Measurements from ENCODE around the gene AGK. TPM values are rescaled to one million over a fixed set of nuclear protein-coding genes. Genes with fewer than 3 reads are reported as not detected.

Gene AGK, protein sequence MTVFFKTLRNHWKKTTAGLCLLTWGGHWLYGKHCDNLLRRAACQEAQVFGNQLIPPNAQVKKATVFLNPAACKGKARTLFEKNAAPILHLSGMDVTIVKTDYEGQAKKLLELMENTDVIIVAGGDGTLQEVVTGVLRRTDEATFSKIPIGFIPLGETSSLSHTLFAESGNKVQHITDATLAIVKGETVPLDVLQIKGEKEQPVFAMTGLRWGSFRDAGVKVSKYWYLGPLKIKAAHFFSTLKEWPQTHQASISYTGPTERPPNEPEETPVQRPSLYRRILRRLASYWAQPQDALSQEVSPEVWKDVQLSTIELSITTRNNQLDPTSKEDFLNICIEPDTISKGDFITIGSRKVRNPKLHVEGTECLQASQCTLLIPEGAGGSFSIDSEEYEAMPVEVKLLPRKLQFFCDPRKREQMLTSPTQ
- total RNA-seq: 10 to 100 TPM; 14.7 to 33.1 (median 28.5) TPM

DNA sequence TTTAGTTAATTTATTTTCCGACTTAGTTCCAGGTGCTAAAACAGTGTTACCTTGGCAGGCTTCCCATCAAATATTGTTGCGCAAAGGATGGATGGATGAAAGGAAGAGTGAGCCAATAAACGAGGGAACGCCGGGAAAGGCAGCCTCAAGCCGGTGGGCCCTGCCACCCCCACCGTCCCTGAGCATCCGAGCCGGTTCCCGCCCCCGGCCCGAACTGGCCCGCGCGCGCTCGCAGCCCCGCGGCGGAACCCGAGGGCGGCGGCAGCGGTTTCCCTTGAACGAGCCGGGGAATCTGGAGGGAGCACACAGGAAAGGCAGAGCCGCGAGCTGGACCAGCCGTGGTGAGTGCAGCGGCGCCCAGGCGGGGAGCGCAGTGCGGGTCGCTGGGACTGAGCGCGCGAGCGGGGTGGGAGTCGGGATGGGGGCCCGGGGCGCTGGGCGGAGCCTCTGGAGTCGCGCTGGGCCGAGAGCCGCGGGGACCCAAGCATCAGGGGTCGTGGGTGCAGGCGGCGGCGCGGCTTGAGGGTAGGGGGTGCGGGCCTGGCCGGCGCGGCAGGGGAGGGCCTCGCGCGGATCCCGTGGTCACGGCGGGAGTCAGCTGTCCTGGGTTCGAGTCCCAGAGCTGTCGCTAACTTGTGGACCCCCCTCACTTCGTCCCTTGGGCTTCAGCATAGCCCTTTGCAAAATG lies at the start of gene AGK:
Gene AGK, plus strand, starts transcription at position 317 of the 688 bp plus-strand sequence. CDS start 4,057 bp downstream, outside the sequence.
- Histone ChIP-seq H3K27ac (peak within 1 kb of the TSS; percentile 70 to 83), H3K27me3 (no peaks in the 10 kb centered on the region)

DNA sequence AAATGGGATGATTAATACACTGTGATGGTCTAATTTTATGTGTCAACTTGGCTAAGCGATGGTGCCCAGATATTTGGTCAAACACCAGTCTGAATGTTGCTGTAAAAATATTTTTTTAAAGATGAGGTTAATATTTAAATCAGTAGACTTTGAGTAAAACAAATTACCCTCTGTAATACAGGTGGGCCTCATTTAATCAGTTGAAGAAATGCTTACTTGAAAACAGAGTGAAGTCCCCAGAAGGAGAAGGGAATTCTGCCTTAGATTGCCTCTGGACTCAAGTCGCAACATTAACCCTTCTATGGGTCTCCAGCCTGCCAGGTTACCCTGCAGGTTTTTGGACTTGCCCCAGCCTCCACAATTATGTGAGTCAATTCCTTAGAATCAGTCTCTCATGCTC lies 49.8 kb upstream of the AGK start:
- intact Hi-C loops (cut with DNase I; ENCODE audit: low total_unique reads): no loop called here
- H3K27ac ChIP-seq: no peak overlapping the region
- H3K36me3 ChIP-seq: no peaks in the 10 kb centered on the region
- no peak for TF ChIP-seq POLR2AphosphoS5 (IDR thresholded peaks at IDR 0.05)
- no peak for TF ChIP-seq POLR2A (IDR thresholded peaks at IDR 0.05)
- TF ChIP-seq, protein P1, sequence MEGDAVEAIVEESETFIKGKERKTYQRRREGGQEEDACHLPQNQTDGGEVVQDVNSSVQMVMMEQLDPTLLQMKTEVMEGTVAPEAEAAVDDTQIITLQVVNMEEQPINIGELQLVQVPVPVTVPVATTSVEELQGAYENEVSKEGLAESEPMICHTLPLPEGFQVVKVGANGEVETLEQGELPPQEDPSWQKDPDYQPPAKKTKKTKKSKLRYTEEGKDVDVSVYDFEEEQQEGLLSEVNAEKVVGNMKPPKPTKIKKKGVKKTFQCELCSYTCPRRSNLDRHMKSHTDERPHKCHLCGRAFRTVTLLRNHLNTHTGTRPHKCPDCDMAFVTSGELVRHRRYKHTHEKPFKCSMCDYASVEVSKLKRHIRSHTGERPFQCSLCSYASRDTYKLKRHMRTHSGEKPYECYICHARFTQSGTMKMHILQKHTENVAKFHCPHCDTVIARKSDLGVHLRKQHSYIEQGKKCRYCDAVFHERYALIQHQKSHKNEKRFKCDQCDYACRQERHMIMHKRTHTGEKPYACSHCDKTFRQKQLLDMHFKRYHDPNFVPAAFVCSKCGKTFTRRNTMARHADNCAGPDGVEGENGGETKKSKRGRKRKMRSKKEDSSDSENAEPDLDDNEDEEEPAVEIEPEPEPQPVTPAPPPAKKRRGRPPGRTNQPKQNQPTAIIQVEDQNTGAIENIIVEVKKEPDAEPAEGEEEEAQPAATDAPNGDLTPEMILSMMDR (IDR thresholded peaks at IDR 0.05): no peak
- no peak for DNase-seq (ENCODE audit: low spot score in 2 of 2)
- H3K4me3 ChIP-seq: no peak overlapping the region
- no peaks in the 10 kb centered on the region for H3K27me3 ChIP-seq
- H3K4me1 ChIP-seq: no peaks in the 10 kb centered on the region
- H3K9me3 ChIP-seq: no peaks in the 10 kb centered on the region

More for the DNA sequence above, at the start of gene AGK:
- no peaks in the 10 kb centered on the region for H3K36me3 ChIP-seq
- DNase-seq (ENCODE audit: low spot score in 2 of 2): peak; percentile 40 to 70
- H3K9me3 ChIP-seq: no peaks in the 10 kb centered on the region
- TF ChIP-seq, protein P1 (IDR thresholded peaks at IDR 0.05): no peak
- TF ChIP-seq POLR2AphosphoS5 (IDR thresholded peaks at IDR 0.05): peak in 1 of 3 donors; percentile 52
- H3K4me3 ChIP-seq: peak within 1 kb of the TSS; percentile 74 to 99 (median 90)
- intact Hi-C loops (cut with DNase I; ENCODE audit: low total_unique reads): no loop called here
- H3K4me1 ChIP-seq: peaks cover 0 to 4% of the 10 kb centered on the region in 2 donors

DNA sequence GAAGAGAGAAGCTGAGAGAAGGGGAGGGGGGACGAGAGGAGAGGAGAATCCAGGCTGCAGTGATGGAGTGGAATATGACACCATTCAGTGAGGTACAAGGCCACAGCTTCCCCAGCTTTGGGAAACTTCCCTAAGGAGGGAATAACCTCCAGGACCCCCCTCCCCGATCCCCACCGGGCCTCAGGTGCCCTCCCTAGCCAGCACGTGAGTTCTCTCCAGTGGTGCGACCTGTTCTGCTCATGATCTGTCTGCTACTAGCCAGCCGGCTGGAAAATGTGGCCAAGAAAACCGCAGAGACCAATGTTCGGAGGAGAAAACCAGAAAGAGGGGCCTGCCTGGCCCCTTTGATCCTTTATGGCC lies 39.9 kb upstream of the AGK start:
- intact Hi-C loops (cut with DNase I; ENCODE audit: low total_unique reads): no loop called here
- Histone ChIP-seq H3K4me1 (no peaks in the 10 kb centered on the region), H3K27me3 (peaks cover 0 to 7% of the 10 kb centered on the region in 2 donors), H3K27ac (no peak overlapping the region), H3K9me3 (no peaks in the 10 kb centered on the region), H3K36me3 (no peaks in the 10 kb centered on the region), H3K4me3 (peak overlapping the region in 2 of 3 donors; percentile 44 to 65)
- TF ChIP-seq POLR2A (IDR thresholded peaks at IDR 0.05) (no peak), POLR2AphosphoS5 (IDR thresholded peaks at IDR 0.05) (no peak)
- TF ChIP-seq, protein P1 (IDR thresholded peaks at IDR 0.05): no peak
- no peak for DNase-seq (ENCODE audit: low spot score in 2 of 2)

DNA sequence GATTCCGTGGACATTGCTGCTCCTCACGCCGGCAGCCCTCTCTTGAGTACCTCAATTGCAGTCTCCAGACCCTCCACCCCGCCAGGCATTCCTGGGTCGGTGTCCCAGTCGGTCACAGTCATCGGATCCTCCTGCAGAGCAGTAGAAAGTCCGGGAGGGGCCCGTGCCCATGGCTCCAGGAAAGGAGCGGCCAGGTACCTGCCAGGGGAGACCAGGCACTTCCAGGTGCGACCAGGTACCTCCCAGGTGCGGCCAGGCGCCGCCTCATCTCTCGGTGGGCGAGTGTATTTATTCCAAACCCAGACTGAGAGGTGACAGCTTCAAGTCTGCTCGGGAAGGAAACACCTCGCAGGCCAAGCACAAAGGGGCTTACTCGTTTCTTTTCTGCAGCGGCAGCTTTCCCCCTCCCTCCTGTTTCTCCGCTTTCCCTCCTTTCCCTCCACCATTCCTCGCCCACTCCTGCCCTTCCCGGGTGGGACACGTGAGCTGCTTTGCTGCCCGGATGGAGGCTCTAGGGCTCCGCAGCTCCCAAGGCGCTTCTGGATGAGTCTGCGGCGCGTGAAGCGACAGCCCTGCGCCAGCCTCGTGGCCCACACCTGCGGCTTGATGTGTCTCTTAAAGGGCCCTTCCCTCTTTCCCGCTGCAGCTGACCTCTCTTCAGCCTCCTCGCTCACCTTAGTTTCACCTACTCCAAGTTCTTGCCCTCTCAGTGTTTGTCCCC lies 39.4 kb upstream of the AGK start:
- H3K9me3 ChIP-seq: no peaks in the 10 kb centered on the region
- DNase-seq (ENCODE audit: low spot score in 2 of 2): no peak
- peaks cover 0 to 7% of the 10 kb centered on the region in 2 donors for H3K27me3 ChIP-seq
- intact Hi-C loops (cut with DNase I; ENCODE audit: low total_unique reads): no loop called here
- TF ChIP-seq, protein P1 (IDR thresholded peaks at IDR 0.05): no peak
- no peak for TF ChIP-seq POLR2AphosphoS5 (IDR thresholded peaks at IDR 0.05)
- no peak for TF ChIP-seq POLR2A (IDR thresholded peaks at IDR 0.05)
- peak overlapping the region in 2 of 3 donors; percentile 44 to 65 for H3K4me3 ChIP-seq
- H3K27ac ChIP-seq: no peak overlapping the region
- no peaks in the 10 kb centered on the region for H3K4me1 ChIP-seq
- no peaks in the 10 kb centered on the region for H3K36me3 ChIP-seq

Data from breast epithelium (tissue), 4 donors.